T-helper 9 cell (primary cell): ENCODE measurements around the gene RGS4.

Experiments used
- DNase-seq: peaks from one replicate; pipeline ENCODE4 v3.0.0-alpha.2; 2020

Gene RGS4

DNA sequence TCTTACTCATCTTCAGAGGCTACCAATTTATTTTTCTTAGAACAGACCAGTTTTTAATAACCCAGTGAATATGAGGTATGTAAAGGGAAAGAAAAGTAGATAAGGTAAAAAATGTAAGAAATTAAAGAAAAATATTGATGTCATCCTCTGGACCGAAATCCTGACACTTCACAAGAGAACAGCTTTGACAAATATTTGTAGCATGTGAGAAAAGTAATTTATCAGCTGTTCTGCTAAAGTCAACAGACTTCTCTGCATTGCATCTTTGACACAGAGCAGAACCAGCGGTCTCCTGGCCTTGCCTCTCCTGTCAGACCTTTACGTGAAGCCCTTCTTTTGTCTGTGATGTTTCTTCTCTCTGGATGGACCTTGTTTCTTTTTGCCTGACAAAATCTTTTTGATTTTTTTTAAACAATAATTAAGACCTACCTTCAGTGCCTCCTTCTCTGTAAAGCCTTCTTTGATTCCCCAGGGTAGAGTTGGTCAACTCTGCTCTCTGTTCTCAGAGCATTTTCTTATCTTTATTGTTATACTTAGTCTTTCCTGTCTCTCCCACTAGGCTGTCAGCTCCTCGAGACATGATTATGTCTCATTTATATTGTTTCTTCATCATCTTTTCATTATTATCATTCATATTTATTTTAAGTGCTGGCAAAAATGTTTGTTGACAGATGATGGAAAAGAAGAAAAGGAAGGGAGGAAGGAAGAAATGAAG, 35.4 kb downstream of the RGS4 start:
- DNase-seq: no peak

DNA sequence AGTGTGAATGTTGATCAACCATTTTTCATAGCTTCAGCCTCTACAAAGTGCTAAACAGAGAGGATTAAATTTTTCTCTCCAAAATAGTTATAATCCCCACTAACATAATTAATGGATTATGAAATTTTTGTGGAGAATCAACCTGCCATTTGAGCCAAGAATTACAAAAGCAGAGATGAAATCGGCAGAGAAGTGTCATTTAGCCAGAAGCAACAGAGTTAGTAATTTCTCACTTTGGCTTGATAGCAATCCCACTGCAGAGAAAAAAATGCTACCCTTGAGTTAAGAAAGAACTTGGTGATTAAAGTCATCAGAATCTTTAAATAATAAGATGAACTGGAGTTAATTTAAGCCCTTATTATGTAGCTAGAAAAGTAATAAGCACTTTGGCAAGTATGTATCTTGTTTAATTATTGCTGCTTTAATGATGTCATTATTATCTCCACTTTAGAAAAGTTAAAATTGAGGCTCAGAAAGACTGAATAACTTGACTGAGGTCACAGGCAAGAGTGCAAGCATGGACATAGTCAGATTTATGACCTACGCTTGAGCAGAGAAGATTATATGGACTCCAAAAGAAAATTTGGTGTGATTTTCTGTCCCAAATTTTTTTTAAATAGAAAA, 37.3 kb downstream of the RGS4 start:
- DNase-seq: no peak

DNA sequence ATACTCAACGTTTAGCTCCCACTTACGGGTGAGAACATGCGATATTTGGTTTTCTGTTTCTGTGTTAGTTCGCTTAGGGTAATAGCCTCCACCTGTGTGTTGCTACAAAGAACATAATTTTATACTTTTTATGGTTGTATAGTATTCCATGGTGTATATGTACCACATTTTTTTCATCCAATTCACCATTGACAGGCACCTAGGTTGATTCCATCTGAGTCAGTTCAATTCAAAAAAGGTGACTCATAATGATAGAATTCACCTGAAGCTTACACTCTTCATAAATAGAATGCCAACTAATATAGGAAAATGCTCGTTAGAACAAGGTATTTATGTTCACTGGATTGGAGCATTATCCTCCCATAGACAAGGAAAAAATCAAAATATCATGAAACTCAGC, 38.5 kb downstream of the RGS4 start:
- no peak for DNase-seq

DNA sequence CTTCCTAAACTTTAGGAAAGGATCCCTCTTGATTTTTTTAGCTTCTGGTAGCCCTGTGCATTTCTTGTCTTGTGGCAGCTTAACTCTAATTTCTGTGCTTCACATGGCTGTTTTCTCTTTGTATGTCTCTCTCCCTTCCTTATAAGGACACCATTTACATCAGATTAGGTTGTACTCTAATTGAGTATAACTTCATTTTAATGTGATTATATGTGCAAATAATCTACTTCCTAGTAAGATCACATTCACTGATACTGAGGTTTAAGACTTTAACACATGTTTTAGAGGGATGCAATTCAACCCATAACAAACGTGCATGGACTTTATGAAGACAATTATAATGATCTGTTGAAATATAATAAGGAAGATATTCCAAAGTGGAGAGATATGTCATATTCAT, 46.7 kb downstream of the RGS4 start:
- DNase-seq: no peak

DNA sequence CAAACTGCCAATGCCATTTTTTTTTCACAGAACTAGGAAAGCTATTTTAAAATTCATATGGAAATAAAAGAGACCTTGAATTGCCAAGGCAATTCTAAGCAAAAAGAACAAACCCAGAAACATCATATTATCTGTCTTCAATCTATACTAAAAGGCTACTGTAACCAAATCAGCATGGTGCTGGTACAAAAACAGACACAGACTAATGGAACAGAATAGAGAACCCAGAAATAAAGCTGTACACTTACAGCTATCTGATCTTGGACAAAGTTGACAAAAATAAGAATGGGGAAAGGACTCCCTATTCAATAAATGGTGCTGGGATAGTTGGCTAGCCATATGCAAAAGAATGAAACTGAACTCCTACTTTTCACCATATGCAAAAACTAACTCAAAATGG, 50.5 kb downstream of the RGS4 start:
- DNase-seq: no peak

DNA sequence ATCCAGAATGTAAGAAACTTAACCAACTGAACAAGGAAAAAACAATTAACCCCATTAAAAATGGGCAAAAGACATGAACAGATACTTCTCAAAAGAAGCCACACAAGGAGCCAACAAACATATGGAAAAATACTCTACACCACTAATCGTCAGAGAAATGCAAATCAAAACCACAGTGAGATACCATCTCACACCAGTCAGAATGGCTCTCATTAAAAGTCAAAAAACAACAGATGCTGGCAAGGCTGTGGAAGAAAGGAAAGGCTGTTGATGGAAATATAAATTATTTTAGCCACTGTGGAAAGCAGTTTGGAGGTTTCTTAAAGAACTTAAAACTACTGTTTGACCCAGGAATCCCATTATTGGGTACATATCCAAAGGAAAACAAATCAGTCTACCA, 51.2 kb downstream of the RGS4 start:
- DNase-seq: no peak

DNA sequence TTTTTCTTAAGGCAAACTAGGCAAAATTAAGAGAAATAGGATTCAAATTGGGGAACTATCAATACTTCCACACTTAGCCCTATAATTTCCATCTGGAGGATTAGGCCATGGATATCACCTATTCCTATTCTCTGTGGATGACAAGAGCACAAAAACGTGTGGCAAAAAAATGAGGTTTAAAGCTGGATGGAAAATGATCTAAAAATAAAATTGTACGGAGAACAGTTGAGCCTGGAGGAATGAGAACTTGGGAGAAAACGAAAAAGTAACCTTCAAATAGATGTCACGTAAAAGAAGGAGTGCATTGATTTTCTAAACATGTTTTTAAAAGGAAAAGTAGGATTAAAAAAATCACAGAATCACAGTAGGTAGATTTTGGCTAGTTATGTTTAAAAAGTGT, 55.7 kb downstream of the RGS4 start:
- DNase-seq: no peak
